DND-41 (cell line): Measurements from ENCODE around the gene SCNM1.

Experiments used
- EZH2 ChIP-seq: IDR thresholded peaks from 3 replicates; pipeline ENCODE4 v1.6.1; 2012; ENCODE audit warnings: borderline replicate concordance, low read depth, mild to moderate bottlenecking, moderate library complexity, low read length, inconsistent platforms; ENCODE audit not compliant: severe bottlenecking
- TF ChIP-seq, protein P1 (sequence below): IDR thresholded peaks from 2 replicates; pipeline ENCODE4 v1.5.1; 2012; ENCODE audit warnings: borderline replicate concordance, low read length, moderate library complexity, mild to moderate bottlenecking; ENCODE audit not compliant: poor library complexity, severe bottlenecking; ENCODE audit errors: extremely low read depth

- TF ChIP-seq, protein P1, sequence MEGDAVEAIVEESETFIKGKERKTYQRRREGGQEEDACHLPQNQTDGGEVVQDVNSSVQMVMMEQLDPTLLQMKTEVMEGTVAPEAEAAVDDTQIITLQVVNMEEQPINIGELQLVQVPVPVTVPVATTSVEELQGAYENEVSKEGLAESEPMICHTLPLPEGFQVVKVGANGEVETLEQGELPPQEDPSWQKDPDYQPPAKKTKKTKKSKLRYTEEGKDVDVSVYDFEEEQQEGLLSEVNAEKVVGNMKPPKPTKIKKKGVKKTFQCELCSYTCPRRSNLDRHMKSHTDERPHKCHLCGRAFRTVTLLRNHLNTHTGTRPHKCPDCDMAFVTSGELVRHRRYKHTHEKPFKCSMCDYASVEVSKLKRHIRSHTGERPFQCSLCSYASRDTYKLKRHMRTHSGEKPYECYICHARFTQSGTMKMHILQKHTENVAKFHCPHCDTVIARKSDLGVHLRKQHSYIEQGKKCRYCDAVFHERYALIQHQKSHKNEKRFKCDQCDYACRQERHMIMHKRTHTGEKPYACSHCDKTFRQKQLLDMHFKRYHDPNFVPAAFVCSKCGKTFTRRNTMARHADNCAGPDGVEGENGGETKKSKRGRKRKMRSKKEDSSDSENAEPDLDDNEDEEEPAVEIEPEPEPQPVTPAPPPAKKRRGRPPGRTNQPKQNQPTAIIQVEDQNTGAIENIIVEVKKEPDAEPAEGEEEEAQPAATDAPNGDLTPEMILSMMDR: no peak
- no peak for TF ChIP-seq EZH2
These were observed 31.0 kb upstream of the SCNM1 start for GRCh38 chr1:151134991-151135390.
